Measurements from ENCODE around the gene PKP4.

PKP4 gene

GRCh38 chr2:158650646-158651357 lies 194.1 kb downstream of the PKP4 start:
- DNase-seq (ENCODE audit: low read depth) = no peak

GRCh38 chr2:158651358-158652057 lies 194.8 kb downstream of the PKP4 start:
- DNase-seq (ENCODE audit: low read depth) = no peak

- no peak for DNase-seq (ENCODE audit: low read depth)
Observed at GRCh38 chr2:158655628-158656027, 198.9 kb downstream of the PKP4 start.

GRCh38 chr2:158656492-158657229 lies 199.9 kb downstream of the PKP4 start:
- no peak for DNase-seq (ENCODE audit: low read depth)

GRCh38 chr2:158658396-158658795 lies 201.6 kb downstream of the PKP4 start:
- DNase-seq (ENCODE audit: low read depth) = no peak

GRCh38 chr2:158659483-158659882 lies 202.7 kb downstream of the PKP4 start:
- no peak for DNase-seq (ENCODE audit: low read depth)

- DNase-seq (ENCODE audit: low read depth) = no peak
Observed at GRCh38 chr2:158661231-158661630, 204.5 kb downstream of the PKP4 start.

GRCh38 chr2:158662421-158662820 lies 205.7 kb downstream of the PKP4 start:
- no peak for DNase-seq (ENCODE audit: low read depth)

GRCh38 chr2:158663796-158664195 lies 207.0 kb downstream of the PKP4 start:
- no peak for DNase-seq (ENCODE audit: low read depth)

- no peak for DNase-seq (ENCODE audit: low read depth)
Observed at GRCh38 chr2:158664987-158665386, 208.2 kb downstream of the PKP4 start.

GRCh38 chr2:158665536-158666302 lies 209.0 kb downstream of the PKP4 start:
- DNase-seq (ENCODE audit: low read depth) = no peak

- DNase-seq (ENCODE audit: low read depth) = no peak
Observed at GRCh38 chr2:158666969-158667368, 210.2 kb downstream of the PKP4 start.

GRCh38 chr2:158667586-158667985 lies 210.8 kb downstream of the PKP4 start:
- no peak for DNase-seq (ENCODE audit: low read depth)

- no peak for DNase-seq (ENCODE audit: low read depth)
Observed at GRCh38 chr2:158668001-158668765, 211.4 kb downstream of the PKP4 start.

GRCh38 chr2:158670292-158670691 lies 213.5 kb downstream of the PKP4 start:
- DNase-seq (ENCODE audit: low read depth) = no peak

- DNase-seq (ENCODE audit: low read depth) = no peak
Observed at GRCh38 chr2:158671360-158672245, 214.9 kb downstream of the PKP4 start.

GRCh38 chr2:158676295-158676694 lies 219.5 kb downstream of the PKP4 start:
- no peak for DNase-seq (ENCODE audit: low read depth)

- no peak for DNase-seq (ENCODE audit: low read depth)
Observed at GRCh38 chr2:158676696-158677095, 219.9 kb downstream of the PKP4 start.

GRCh38 chr2:158677542-158677941 lies 220.8 kb downstream of the PKP4 start:
- DNase-seq (ENCODE audit: low read depth) = no peak

GRCh38 chr2:158681816-158682215 lies 225.1 kb downstream of the PKP4 start:
- DNase-seq (ENCODE audit: low read depth) = no peak

Measured in stromal cell of bone marrow (primary cell).